GM12878 (cell line): ENCODE data around the gene ATN1. TPM values are rescaled to one million over a fixed set of nuclear protein-coding genes. Genes with fewer than 3 reads are reported as not detected.

Experiments
- BCLAF1 ChIP-seq: fragments of 450-650 bp; IDR thresholded peaks from 2 replicates; pipeline ENCODE4 v1.6.1; 2017; ENCODE audit warnings: antibody characterized with exemption, mild to moderate bottlenecking, moderate library complexity
- IRF4 ChIP-seq: IDR thresholded peaks from 2 replicates; pipeline ENCODE4 v1.6.1; 2011; ENCODE audit warnings: low read depth, low read length
- POU2F2 ChIP-seq: IDR thresholded peaks from 3 replicates; pipeline ENCODE4 v1.6.1; 2011; ENCODE audit warnings: low read depth, mild to moderate bottlenecking, low read length, borderline replicate concordance
- RELB ChIP-seq: fragments of 450-650 bp; IDR thresholded peaks from 2 replicates; pipeline ENCODE4 v1.6.1; 2017; ENCODE audit warnings: low read depth, mild to moderate bottlenecking, moderate library complexity
- RFX5 ChIP-seq: IDR thresholded peaks from 2 replicates; pipeline ENCODE4 v1.6.1; 2011; ENCODE audit warnings: low read depth, low read length, improper control_type of control experiment
- SIX5 ChIP-seq: IDR thresholded peaks from 2 replicates; pipeline ENCODE4 v1.6.1; 2011; ENCODE audit warnings: mild to moderate bottlenecking, low read depth, low read length, moderate library complexity; ENCODE audit not compliant: severe bottlenecking
- SUPT20H ChIP-seq: IDR thresholded peaks from 2 replicates; pipeline ENCODE4 v1.6.1; 2011; ENCODE audit warnings: low read depth, mild to moderate bottlenecking, low read length, moderate library complexity, borderline replicate concordance; ENCODE audit not compliant: control insufficient read depth
- TCF12 ChIP-seq: IDR thresholded peaks from 2 replicates; pipeline ENCODE4 v1.6.1; 2011; ENCODE audit warnings: low read depth, mild to moderate bottlenecking, low read length
- ZBED1 ChIP-seq: IDR thresholded peaks from 2 replicates; pipeline ENCODE4 v1.6.1; 2016; ENCODE audit warnings: borderline replicate concordance
- polyA plus RNA-seq, 11 experiments: library from polyadenylated mRNA; depleted of rRNA in 4 of 11; unstranded in 6 of 11; stranded (reverse) in 5 of 11; fragments of >200 nt; fragmentation: Nextera tagmentation in 4 of 11; fragmentation: Illumina TruSeq in 1 of 11; extraction: Ambion mirVana in 4 of 11; extraction: Trizol in 1 of 11; gene quantifications; 1 replicate in 1 of 11; 2 replicates in 10 of 11; pipeline versions ENCODE4 v1.2.1 to v1.2.3, GENCODE V29; 2011 to 2016; ENCODE audit warnings: inconsistent platforms in 2 of 11, missing spikeins in 2 of 11, low read depth in 1 of 11
- total RNA-seq, 4 experiments: library from RNA; depleted of rRNA in 3 of 4; stranded (reverse); fragments of >200 nt in 3 of 4; fragmentation: Illumina TruSeq in 1 of 4; extraction: Trizol in 1 of 4; gene quantifications; 2 replicates each; pipeline versions ENCODE4 v1.2.1 to v1.2.3, GENCODE V29; 2013 to 2021

ATN1 gene
- total and polyA plus RNA-seq, 10 of the 15 experiments (the other 5 are each of a cell fraction or from before 2014, with no cell fraction given), result 0.08 to 44.5 (median 5.0) TPM

GRCh38 chr12:6953442-6954315 lies 25.9 kb downstream of the ATN1 start (continued):
- TF ChIP-seq TCF12, result 0 out of 2 replicates have a peak, but pooled peaks have one; percentile 33
- no peak for TF ChIP-seq SUPT20H
- TF ChIP-seq ZBED1, result peak; percentile 59
- peak; percentile 99 for TF ChIP-seq POU2F2
- TF ChIP-seq BCLAF1, result no peak
- TF ChIP-seq SIX5, result no peak
- peak; percentile 99 for TF ChIP-seq RELB
- no peak for TF ChIP-seq RFX5
- peak; percentile 57; the same call in 1 of the 2 replicates for TF ChIP-seq IRF4
